Neutrophil (primary cell): ENCODE data around the gene PIGV.
"Not testable (repeated sequence)": the region's sequence is repeated elsewhere in the genome, so short reads cannot be mapped to it uniquely, and the experiment has no call there.

Source experiments
- H3K27ac ChIP-seq: fragments of 200-600 bp; sonication (generic); 2 replicates; pipeline ENCODE4 v1.5.1; 2016; ENCODE audit warnings: mild to moderate bottlenecking, moderate library complexity
- H3K27me3 ChIP-seq: fragments of 200-600 bp; sonication (generic); 2 replicates; pipeline ENCODE4 v1.6.0; 2016; ENCODE audit warnings: mild to moderate bottlenecking
- H3K36me3 ChIP-seq: fragments of 200-600 bp; sonication (generic); 2 replicates; pipeline ENCODE4 v1.5.1; 2017
- H3K4me1 ChIP-seq, 2 experiments: fragments of 200-600 bp in 1 of 2; sonication (generic) in 1 of 2; 1 replicate in 1 of 2; 2 replicates in 1 of 2; pipeline versions ENCODE4 v1.5.1 to v1.6.1; 2013 to 2016; ENCODE audit warnings: low read depth in 1 of 2, low read length in 1 of 2, mild to moderate bottlenecking in 1 of 2, moderate library complexity in 1 of 2; ENCODE audit not compliant: control insufficient read depth in 1 of 2, insufficient read depth in 1 of 2
- H3K4me3 ChIP-seq, 2 experiments: fragments of 200-600 bp in 1 of 2; sonication (generic) in 1 of 2; 1 replicate in 1 of 2; 2 replicates in 1 of 2; pipeline ENCODE4 v1.5.1; 2013 to 2016; ENCODE audit warnings: low read depth in 1 of 2, low read length in 1 of 2, mild to moderate bottlenecking in 1 of 2, moderate library complexity in 1 of 2
- H3K9me3 ChIP-seq: fragments of 200-600 bp; sonication (generic); 2 replicates; pipeline ENCODE4 v1.5.1; 2016
- CTCF ChIP-seq: fragments of 200-600 bp; sonication (generic); IDR thresholded peaks from 2 replicates; pipeline ENCODE4 v1.5.1; 2016; ENCODE audit warnings: antibody characterized with exemption

The PIGV gene

GRCh38 chr1:26844424-26845196 lies 56.9 kb downstream of the PIGV start:
- Histone ChIP-seq H3K4me3 (no peak overlapping the region), H3K27ac (peak overlapping the region; percentile 11), H3K27me3 (no peaks in the 10 kb centered on the region), H3K36me3 (peaks cover 97% of the 10 kb centered on the region), H3K9me3 (peaks cover 5% of the 10 kb centered on the region), H3K4me1 (peaks cover 2 to 4% of the 10 kb centered on the region in 2 experiments)
- no peak for TF ChIP-seq CTCF

GRCh38 chr1:26847826-26848225 lies 60.1 kb downstream of the PIGV start:
- not testable (repeated sequence) for H3K27me3 ChIP-seq, H3K27ac ChIP-seq, H3K4me1 ChIP-seq, H3K9me3 ChIP-seq, H3K4me3 ChIP-seq
- H3K36me3 ChIP-seq = peaks cover 97% of the 10 kb centered on the region
